HCT116 (cell line): Measurements from ENCODE around the gene EVC2. TPM values are rescaled to one million over a fixed set of nuclear protein-coding genes. Genes with fewer than 3 reads are reported as not detected.

ENCODE experiments used
- ATAC-seq: fragments of 200-7000 bp; cut with Tn5 transposase; 2 replicates; pipeline ENCODE4 v1.9.1; 2020; ENCODE audit warnings: mild to moderate bottlenecking, moderate library complexity
- BruUV-seq: library from RNA; stranded (reverse); fragments of 400-500 nt; replicated peaks from 2 replicates; lab custom pipeline; 2021; lab: Mats Ljungman, UMichigan
- CTCF ChIA-PET: fragments of 300-600 bp; sonication (Branson Sonifier 250); formaldehyde crosslinking; loops from one replicate; lab custom pipeline; 2021; ENCODE audit warnings: antibody characterized with exemption; lab: Charles Lee
- POLR2A ChIA-PET: fragments of 300-600, 350-600 bp; sonication (Branson Sonifier 250); formaldehyde crosslinking; loops from one replicate; lab custom pipeline; 2021; ENCODE audit warnings: antibody characterized with exemption; lab: Charles Lee
- RAD21 ChIA-PET, 2 experiments: fragments of 300-600 bp; sonication (Branson Sonifier 250); formaldehyde crosslinking; loops; one replicate each; lab custom pipeline; 2023; ENCODE audit warnings: low total read pairs in 2 of 2; ENCODE audit not compliant: uncharacterized antibody in 2 of 2, unreplicated experiment in 2 of 2, low non-redundant PET in 1 of 2; lab: Charles Lee
- DNase-seq: peaks from one replicate; pipeline ENCODE4 v3.0.0-alpha.2; 2010; ENCODE audit warnings: low read depth, low spot score
- H2AFZ ChIP-seq: fragments of 200-600 bp; shearing (Covaris generic), sonication (generic); 2 replicates; pipeline ENCODE4 v1.6.1; 2017; ENCODE audit warnings: low read depth, mixed run types, mixed read lengths, antibody characterized with exemption, low read length; ENCODE audit not compliant: poor library complexity, severe bottlenecking
- H3K27ac ChIP-seq: 2 replicates; pipeline ENCODE4 v1.5.1; 2012; ENCODE audit warnings: low read depth, low read length
- H3K27me3 ChIP-seq: fragments of 200-600 bp; sonication (generic); 2 replicates; pipeline ENCODE4 v1.6.1; 2016; ENCODE audit warnings: mixed run types, low read length, mixed read lengths; ENCODE audit not compliant: insufficient read depth
- H3K36me3 ChIP-seq, 2 experiments: fragments of 200-500 bp in 1 of 2; fragments of 200-600 bp in 1 of 2; sonication (Bioruptor generic) in 1 of 2; sonication (generic) in 1 of 2; 2 replicates each; pipeline versions ENCODE4 v1.5.1 to v1.6.1; 2014 to 2016; ENCODE audit warnings: low read length in 2 of 2, inconsistent platforms in 1 of 2, mixed read lengths in 1 of 2, mixed run types in 1 of 2; ENCODE audit not compliant: insufficient read depth in 2 of 2, control insufficient read depth in 1 of 2
- H3K4me1 ChIP-seq, 2 experiments: fragments of 200-600 bp in 1 of 2; sonication (generic) in 1 of 2; 2 replicates each; pipeline versions ENCODE4 v1.5.1 to v1.6.1; 2012 to 2017; ENCODE audit warnings: low read length in 2 of 2, inconsistent platforms in 1 of 2, mild to moderate bottlenecking in 1 of 2, mixed read lengths in 1 of 2, mixed run types in 1 of 2, moderate library complexity in 1 of 2; ENCODE audit not compliant: insufficient read depth in 2 of 2, control insufficient read depth in 1 of 2
- H3K4me2 ChIP-seq: fragments of 200-600 bp; sonication (generic); 2 replicates; pipeline ENCODE4 v1.6.1; 2017; ENCODE audit warnings: mixed run types, low read length, mixed read lengths
- H3K4me3 ChIP-seq, 2 experiments: fragments of 200-600 bp in 1 of 2; sonication (generic) in 1 of 2; replicated peaks in 1 of 2; 2 replicates each; pipeline ENCODE4 v1.5.1; 2011 to 2016; ENCODE audit warnings: low read length in 2 of 2, control low read depth in 1 of 2, low read depth in 1 of 2, mild to moderate bottlenecking in 1 of 2, mixed read lengths in 1 of 2, mixed run types in 1 of 2
- H3K79me2 ChIP-seq: fragments of 200-600 bp; sonication (generic); 2 replicates; pipeline ENCODE4 v1.6.1; 2017; ENCODE audit warnings: mild to moderate bottlenecking, mixed run types, low read length, moderate library complexity, mixed read lengths; ENCODE audit not compliant: insufficient read depth
- H3K9ac ChIP-seq: fragments of 200-600 bp; sonication (generic); 2 replicates; pipeline ENCODE4 v1.6.1; 2016; ENCODE audit warnings: low read length, mixed read lengths
- H3K9me2 ChIP-seq: fragments of 200-600 bp; sonication (generic), shearing (Covaris generic); 2 replicates; pipeline ENCODE4 v1.6.1; 2017; ENCODE audit warnings: mixed run types, mild to moderate bottlenecking, moderate library complexity; ENCODE audit not compliant: insufficient read depth
- H3K9me3 ChIP-seq, 2 experiments: fragments of 200-500 bp in 1 of 2; fragments of 200-600 bp in 1 of 2; sonication (Bioruptor generic) in 1 of 2; sonication (generic) in 1 of 2; 2 replicates each; pipeline ENCODE4 v1.6.1; 2014 to 2017; ENCODE audit warnings: low read length in 2 of 2, mixed read lengths in 2 of 2, inconsistent platforms in 1 of 2, low read depth in 1 of 2, mild to moderate bottlenecking in 1 of 2, mixed run types in 1 of 2, moderate library complexity in 1 of 2; ENCODE audit not compliant: control insufficient read depth in 1 of 2, insufficient read depth in 1 of 2
- H4K20me1 ChIP-seq: fragments of 200-600 bp; sonication (generic), shearing (Covaris generic); 2 replicates; pipeline ENCODE4 v1.6.1; 2017; ENCODE audit warnings: mixed run types, mild to moderate bottlenecking, moderate library complexity; ENCODE audit not compliant: insufficient read depth
- EZH2phosphoT487 ChIP-seq: fragments of 200-600 bp; IDR thresholded peaks from 2 replicates; pipeline ENCODE4 v1.6.1; 2018; ENCODE audit warnings: antibody characterized with exemption, borderline replicate concordance
- FOSL1 ChIP-seq: IDR thresholded peaks from 2 replicates; pipeline ENCODE4 v1.6.1; 2012; ENCODE audit warnings: low read depth
- POLR2A ChIP-seq: IDR thresholded peaks from 2 replicates; pipeline ENCODE4 v1.7.0; 2011; ENCODE audit warnings: borderline replicate concordance; ENCODE audit not compliant: insufficient read depth, insufficient read length; ENCODE audit errors: extremely low read depth
- RAD21 ChIP-seq: IDR thresholded peaks from 2 replicates; pipeline ENCODE4 v1.6.1; 2012; ENCODE audit warnings: low read depth, mild to moderate bottlenecking
- SIN3A ChIP-seq: IDR thresholded peaks from 2 replicates; pipeline ENCODE4 v1.6.1; 2012; ENCODE audit warnings: low read depth
- SP1 ChIP-seq: IDR thresholded peaks from 2 replicates; pipeline ENCODE4 v1.6.1; 2012; ENCODE audit warnings: low read depth
- YY1 ChIP-seq: IDR thresholded peaks from 2 replicates; pipeline ENCODE4 v1.6.1; 2011; ENCODE audit warnings: low read length, low read depth, moderate library complexity, mild to moderate bottlenecking; ENCODE audit not compliant: insufficient replicate concordance; ENCODE audit errors: extremely low read depth
- ZNF274 ChIP-seq: fragments of 200-500 bp; sonication (Bioruptor generic); IDR thresholded peaks from 2 replicates; pipeline ENCODE4 v1.6.1; 2014; ENCODE audit warnings: mild to moderate bottlenecking, low read depth, low read length, inconsistent platforms
- intact Hi-C: fragments of 100-400 bp; cut with micrococcal nuclease; formaldehyde crosslinking; loops from 2 replicates; pipeline ENCODE4 v1.10.0; 2022
- total RNA-seq: library from RNA; stranded (reverse); gene quantifications from one replicate; pipeline ENCODE4 v1.2.1, GENCODE V29; 2021; ENCODE audit not compliant: unreplicated experiment
- TF ChIP-seq, protein P1 (sequence below): IDR thresholded peaks from 2 replicates; pipeline ENCODE4 v1.6.1; 2012; ENCODE audit warnings: low read depth
- TF ChIP-seq, protein P2 (sequence below), 3 experiments: fragments of 200-600 bp in 1 of 3; sonication (generic) in 1 of 3; IDR thresholded peaks in 2 of 3; conservative IDR thresholded peaks in 1 of 3; 2 replicates each; pipeline ENCODE4 v1.5.1; 2012 to 2017; ENCODE audit warnings: low read depth in 2 of 3, low read length in 2 of 3, antibody characterized with exemption in 1 of 3, borderline replicate concordance in 1 of 3, control low read depth in 1 of 3, mild to moderate bottlenecking in 1 of 3, mixed read lengths in 1 of 3, mixed run types in 1 of 3, moderate library complexity in 1 of 3; ENCODE audit not compliant: insufficient read depth in 1 of 3

The EVC2 gene
- total RNA-seq, 1 experiment from 2014 or later = not detected

DNA sequence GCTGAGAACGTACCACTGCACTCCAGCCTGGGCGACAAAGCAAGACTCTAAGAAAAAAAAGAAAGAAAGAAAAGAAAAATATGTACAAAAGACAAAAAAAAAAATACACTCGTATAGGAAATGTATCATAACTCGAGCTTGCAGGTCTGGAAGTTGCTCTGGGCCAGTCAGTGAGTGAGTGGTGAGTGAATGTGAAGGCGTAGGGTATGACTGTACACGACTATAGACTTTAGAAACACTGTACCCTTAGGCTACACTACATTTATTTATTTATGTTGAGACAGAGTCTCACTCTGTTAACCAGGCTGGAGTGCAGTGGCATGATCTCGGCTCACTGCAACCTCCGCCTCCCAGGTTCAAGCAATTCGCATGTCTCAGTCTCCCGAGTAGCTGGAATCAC is 29.4 kb downstream of the EVC2 start:
- ChIA-PET CTCF (no interaction called here), POLR2A (no interaction called here)
- Histone ChIP-seq H2AFZ (no peak overlapping the region), H3K9ac (no peak overlapping the region), H3K27me3 (peaks cover 15% of the 10 kb centered on the region), H3K36me3 (no peaks in the 10 kb centered on the region), H3K9me3 (no peaks in the 10 kb centered on the region), H3K27ac (no peak overlapping the region), H3K9me2 (no peaks in the 10 kb centered on the region), H3K4me2 (no peak overlapping the region)
- no peak for ATAC-seq
- intact Hi-C loops = no loop called here
- no peak for DNase-seq
- BruUV-seq = no TSS peak
- TF ChIP-seq FOSL1 = no peak
- TF ChIP-seq YY1 = no peak
- no peak for TF ChIP-seq RAD21
- TF ChIP-seq, protein P1, sequence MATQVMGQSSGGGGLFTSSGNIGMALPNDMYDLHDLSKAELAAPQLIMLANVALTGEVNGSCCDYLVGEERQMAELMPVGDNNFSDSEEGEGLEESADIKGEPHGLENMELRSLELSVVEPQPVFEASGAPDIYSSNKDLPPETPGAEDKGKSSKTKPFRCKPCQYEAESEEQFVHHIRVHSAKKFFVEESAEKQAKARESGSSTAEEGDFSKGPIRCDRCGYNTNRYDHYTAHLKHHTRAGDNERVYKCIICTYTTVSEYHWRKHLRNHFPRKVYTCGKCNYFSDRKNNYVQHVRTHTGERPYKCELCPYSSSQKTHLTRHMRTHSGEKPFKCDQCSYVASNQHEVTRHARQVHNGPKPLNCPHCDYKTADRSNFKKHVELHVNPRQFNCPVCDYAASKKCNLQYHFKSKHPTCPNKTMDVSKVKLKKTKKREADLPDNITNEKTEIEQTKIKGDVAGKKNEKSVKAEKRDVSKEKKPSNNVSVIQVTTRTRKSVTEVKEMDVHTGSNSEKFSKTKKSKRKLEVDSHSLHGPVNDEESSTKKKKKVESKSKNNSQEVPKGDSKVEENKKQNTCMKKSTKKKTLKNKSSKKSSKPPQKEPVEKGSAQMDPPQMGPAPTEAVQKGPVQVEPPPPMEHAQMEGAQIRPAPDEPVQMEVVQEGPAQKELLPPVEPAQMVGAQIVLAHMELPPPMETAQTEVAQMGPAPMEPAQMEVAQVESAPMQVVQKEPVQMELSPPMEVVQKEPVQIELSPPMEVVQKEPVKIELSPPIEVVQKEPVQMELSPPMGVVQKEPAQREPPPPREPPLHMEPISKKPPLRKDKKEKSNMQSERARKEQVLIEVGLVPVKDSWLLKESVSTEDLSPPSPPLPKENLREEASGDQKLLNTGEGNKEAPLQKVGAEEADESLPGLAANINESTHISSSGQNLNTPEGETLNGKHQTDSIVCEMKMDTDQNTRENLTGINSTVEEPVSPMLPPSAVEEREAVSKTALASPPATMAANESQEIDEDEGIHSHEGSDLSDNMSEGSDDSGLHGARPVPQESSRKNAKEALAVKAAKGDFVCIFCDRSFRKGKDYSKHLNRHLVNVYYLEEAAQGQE = no peak
- TF ChIP-seq EZH2phosphoT487 = no peak
- TF ChIP-seq, protein P2, sequence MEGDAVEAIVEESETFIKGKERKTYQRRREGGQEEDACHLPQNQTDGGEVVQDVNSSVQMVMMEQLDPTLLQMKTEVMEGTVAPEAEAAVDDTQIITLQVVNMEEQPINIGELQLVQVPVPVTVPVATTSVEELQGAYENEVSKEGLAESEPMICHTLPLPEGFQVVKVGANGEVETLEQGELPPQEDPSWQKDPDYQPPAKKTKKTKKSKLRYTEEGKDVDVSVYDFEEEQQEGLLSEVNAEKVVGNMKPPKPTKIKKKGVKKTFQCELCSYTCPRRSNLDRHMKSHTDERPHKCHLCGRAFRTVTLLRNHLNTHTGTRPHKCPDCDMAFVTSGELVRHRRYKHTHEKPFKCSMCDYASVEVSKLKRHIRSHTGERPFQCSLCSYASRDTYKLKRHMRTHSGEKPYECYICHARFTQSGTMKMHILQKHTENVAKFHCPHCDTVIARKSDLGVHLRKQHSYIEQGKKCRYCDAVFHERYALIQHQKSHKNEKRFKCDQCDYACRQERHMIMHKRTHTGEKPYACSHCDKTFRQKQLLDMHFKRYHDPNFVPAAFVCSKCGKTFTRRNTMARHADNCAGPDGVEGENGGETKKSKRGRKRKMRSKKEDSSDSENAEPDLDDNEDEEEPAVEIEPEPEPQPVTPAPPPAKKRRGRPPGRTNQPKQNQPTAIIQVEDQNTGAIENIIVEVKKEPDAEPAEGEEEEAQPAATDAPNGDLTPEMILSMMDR (IDR thresholded peaks at IDR 0.05 in 2 of 3, conservative IDR thresholded peaks at IDR 0.05 in 1 of 3; ENCODE audit: borderline replicate concordance in 1 of 3, insufficient read depth in 1 of 3, low read depth in 2 of 3, low read length in 2 of 3) = no peak
- no peak for TF ChIP-seq SIN3A
- TF ChIP-seq POLR2A = no peak
- TF ChIP-seq ZNF274 = no peak
- no peak for TF ChIP-seq SP1
- TF ChIP-seq, all 23 proteins: peak for 0
- RAD21 ChIA-PET = no interaction called here
- Histone ChIP-seq H3K4me3 (no peak overlapping the region), H4K20me1 (no peaks in the 10 kb centered on the region), H3K4me1 (no peaks in the 10 kb centered on the region), H3K79me2 (no peaks in the 10 kb centered on the region)
